ENCODE data around the gene MACO1. TPM values are rescaled to one million over a fixed set of nuclear protein-coding genes. Genes with fewer than 3 reads are reported as not detected.
"Not testable (repeated sequence)": the region's sequence is repeated elsewhere in the genome, so short reads cannot be mapped to it uniquely, and the experiment has no call there.

The MACO1 gene
- total and polyA plus RNA-seq, 9 of the 15 experiments (the other 6 are each of a cell fraction or from before 2014, with no cell fraction given) = 4.6 to 28.4 (median 21.7) TPM

DNA sequence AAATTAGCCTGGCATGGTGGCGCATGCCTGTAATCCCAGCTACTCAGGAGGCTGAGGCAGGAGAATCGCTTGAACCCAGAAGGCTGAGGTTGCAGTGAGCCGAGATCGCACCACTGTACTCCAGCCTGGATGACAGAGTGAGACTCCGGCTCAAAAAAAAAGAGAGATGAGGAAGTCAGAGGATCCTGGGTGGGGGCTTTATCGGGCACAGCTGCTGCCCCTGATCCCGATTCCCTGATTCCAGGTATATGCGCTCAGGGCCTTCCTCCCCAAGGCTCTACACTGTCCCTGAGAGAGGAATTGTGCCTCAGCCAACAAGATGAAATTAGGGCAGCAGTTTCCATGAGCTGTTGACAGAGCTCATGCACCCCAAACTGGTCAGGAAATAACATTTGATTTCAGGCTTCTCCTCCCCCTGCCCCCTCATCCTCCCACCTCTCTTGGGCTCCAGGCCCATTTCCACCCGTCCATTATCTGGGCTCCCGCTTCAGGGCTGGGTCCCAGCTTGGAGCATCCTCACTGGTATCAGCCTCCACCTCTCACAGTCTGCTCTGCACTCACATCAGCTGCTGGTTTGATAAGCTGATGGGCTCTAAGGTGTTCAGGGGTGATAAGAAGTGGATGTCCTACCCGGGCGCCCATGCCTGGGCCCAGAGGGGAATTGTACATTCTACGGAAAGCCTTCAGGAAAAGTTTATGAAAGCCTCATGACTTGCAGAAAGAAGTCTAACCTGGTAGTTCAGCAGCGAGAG, 17.6 kb upstream of the MACO1 start (continued):
- peak; percentile 97 for TF ChIP-seq MTA2 (IDR thresholded peaks at IDR 0.05; ENCODE audit: low read depth)
- peak; percentile 66; the same call in 1 of the 2 replicates for TF ChIP-seq ZNF584 (CRISPR knock-in tag; IDR thresholded peaks at IDR 0.05; ENCODE audit: low read depth)
- peak; percentile 71; the same call in 1 of the 2 replicates for TF ChIP-seq RNF2 (IDR thresholded peaks at IDR 0.05)
- TF ChIP-seq NRF1 (conservative IDR thresholded peaks at IDR 0.05 in 1 of 2, IDR thresholded peaks at IDR 0.05 in 1 of 2) = 0 out of 4 replicates have a peak, but pooled peaks of 1 of the 2 experiments have one; percentile 9
- TF ChIP-seq NR2C1 (IDR thresholded peaks at IDR 0.05); NR4A1 (CRISPR knock-in tag; IDR thresholded peaks at IDR 0.05); JUND (tag; IDR thresholded peaks at IDR 0.05; ENCODE audit: borderline replicate concordance, low read depth, low read length); PBX2 (CRISPR knock-in tag; IDR thresholded peaks at IDR 0.05; ENCODE audit: low read depth): not testable (repeated sequence)
- peak; percentile 24; the same call in 1 of the 2 replicates for TF ChIP-seq NR2C1 (tag; IDR thresholded peaks at IDR 0.05)
- peak; percentile 93 for TF ChIP-seq ZNF197 (CRISPR knock-in tag; IDR thresholded peaks at IDR 0.05; ENCODE audit: low read depth)
- peak; percentile 58 for TF ChIP-seq NR4A1 (tag; IDR thresholded peaks at IDR 0.05)
- TF ChIP-seq JUND (IDR thresholded peaks at IDR 0.05; ENCODE audit: borderline replicate concordance, low read depth, low read length) = peak; percentile 54
- 0 out of 4 replicates have a peak, but pooled peaks of 1 of the 2 experiments have one; percentile 36 for TF ChIP-seq MCM7 (IDR thresholded peaks at IDR 0.05)
- peak; percentile 71 to 88; a peak in 2 of 4 replicates for TF ChIP-seq RCOR1 (IDR thresholded peaks at IDR 0.05; ENCODE audit: borderline replicate concordance in 1 of 2, low read depth in 2 of 2, low read length in 2 of 2)
- peak; percentile 99 for TF ChIP-seq CBFA2T3 (IDR thresholded peaks at IDR 0.05)
- 0 out of 2 replicates have a peak, but pooled peaks have one; percentile 18 for TF ChIP-seq MAFF (IDR thresholded peaks at IDR 0.05; ENCODE audit: low read length)
- TF ChIP-seq, protein P1, sequence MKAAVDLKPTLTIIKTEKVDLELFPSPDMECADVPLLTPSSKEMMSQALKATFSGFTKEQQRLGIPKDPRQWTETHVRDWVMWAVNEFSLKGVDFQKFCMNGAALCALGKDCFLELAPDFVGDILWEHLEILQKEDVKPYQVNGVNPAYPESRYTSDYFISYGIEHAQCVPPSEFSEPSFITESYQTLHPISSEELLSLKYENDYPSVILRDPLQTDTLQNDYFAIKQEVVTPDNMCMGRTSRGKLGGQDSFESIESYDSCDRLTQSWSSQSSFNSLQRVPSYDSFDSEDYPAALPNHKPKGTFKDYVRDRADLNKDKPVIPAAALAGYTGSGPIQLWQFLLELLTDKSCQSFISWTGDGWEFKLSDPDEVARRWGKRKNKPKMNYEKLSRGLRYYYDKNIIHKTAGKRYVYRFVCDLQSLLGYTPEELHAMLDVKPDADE (conservative IDR thresholded peaks at IDR 0.05; ENCODE audit: control insufficient read depth, low read depth, low read length) = peak; percentile 72; the same call in 1 of the 2 replicates
- peak; percentile 40 for TF ChIP-seq PBX2 (tag; conservative IDR thresholded peaks at IDR 0.05; ENCODE audit: low read depth)
- 0 out of 2 replicates have a peak, but pooled peaks have one; percentile 72 for TF ChIP-seq ZBTB17 (CRISPR knock-in tag; IDR thresholded peaks at IDR 0.05)
- TF ChIP-seq KLF16 (IDR thresholded peaks at IDR 0.05) = peak; percentile 96

Data from K562 (cell line).